ENCODE results near the gene ZC3H6. TPM values are rescaled to one million over a fixed set of nuclear protein-coding genes. Genes with fewer than 3 reads are reported as not detected.
"Not testable (repeated sequence)": the region's sequence is repeated elsewhere in the genome, so short reads cannot be mapped to it uniquely, and the experiment has no call there.

Gene ZC3H6
- total RNA-seq, 1 donor from 2014 or later = 18.9 TPM

DNA sequence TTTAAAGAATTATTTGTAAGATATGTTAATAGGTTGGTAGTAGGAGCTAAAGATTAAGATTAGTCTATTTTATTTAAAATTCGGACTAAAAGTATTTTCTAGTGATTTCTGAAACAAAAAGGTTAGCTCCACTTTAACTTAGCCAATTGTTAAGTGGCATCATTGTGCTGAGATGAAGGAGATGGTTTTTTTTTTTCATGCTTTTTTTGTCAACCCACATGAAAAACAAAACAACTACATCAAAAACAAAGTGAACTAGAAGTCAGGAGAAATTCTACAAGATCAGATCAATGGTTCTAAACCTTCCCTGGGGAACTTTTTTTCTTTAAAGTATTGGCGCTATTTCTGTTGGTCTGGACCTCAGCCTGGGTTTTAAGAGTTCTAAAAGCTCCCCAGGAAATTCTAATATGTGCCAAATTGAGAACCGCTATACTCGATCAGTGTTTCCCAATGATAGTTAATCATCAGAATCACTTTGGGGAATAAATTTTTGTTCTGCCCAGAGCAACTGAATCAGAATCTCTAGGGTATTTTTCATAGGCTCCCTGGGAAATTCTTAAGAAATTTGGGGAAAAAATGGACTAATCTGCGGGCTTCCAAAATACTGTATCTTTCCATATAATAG, 2.3 kb downstream of the ZC3H6 start:
- DNase-seq (ENCODE audit: low spot score) = no peak

GRCh38 chr2:112282066-112282465, 6.7 kb downstream of the ZC3H6 start:
- not testable (repeated sequence) for DNase-seq (ENCODE audit: low spot score)

- not testable (repeated sequence) for DNase-seq (ENCODE audit: low spot score)
Observed at GRCh38 chr2:112283535-112283934, 8.1 kb downstream of the ZC3H6 start.

DNA sequence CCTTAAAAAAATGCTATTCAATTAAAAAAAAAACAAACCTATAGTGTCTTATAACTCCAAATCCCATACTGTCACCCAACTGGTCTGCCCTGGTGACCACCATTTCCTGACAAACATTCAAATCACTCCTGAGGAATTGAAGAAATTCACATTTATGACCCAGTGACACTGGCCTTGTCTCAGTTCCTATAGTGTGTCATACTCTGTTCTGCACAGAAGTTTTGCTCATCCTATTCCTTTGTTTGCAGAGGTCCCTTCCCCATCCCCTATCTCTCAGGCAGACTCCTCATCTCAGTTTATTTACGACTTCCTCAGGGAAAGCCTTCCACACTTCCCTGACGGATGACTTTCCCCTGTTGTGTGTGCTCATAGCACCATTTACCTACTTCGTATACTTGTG, 14.7 kb downstream of the ZC3H6 start:
- no peak for DNase-seq (ENCODE audit: low spot score)

- no peak for DNase-seq (ENCODE audit: low spot score)
Observed at GRCh38 chr2:112290648-112291047, 15.3 kb downstream of the ZC3H6 start.

DNA sequence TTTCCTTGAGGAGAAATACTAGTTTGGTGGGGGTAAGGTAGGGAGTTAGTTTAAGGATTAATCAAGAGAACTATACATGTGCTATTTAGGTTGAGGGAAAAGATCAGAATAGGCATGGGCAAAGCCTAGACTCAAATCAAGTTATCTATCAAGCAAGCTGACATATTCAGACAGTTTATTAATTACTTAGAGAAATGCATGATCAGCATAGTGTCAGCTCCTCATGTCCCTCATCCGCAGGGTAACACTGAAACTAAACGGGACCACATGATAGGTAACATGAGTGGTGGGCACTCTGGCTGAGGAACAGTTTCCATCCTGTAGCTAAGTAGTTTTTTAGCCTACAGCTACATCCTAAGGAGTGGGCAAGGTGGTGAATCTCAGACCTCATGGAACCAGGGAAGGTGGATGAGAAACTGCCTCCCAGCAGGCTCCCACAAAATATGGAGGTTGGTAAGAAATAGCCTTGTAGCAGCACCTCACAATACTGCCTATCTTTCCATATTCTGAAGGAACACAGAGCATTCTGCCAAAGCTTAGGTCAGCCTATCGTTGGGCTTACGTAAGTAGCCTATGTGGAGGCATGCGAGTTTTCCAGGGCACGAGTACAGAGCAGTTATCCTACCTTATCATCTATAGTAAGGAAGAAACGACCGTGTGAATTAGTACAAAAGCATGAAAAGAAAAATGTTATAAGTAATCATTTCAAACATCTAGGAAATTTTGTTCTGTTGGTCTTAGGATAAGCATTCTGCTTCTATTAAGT, 18.4 kb downstream of the ZC3H6 start:
- DNase-seq (ENCODE audit: low spot score) = no peak

DNA sequence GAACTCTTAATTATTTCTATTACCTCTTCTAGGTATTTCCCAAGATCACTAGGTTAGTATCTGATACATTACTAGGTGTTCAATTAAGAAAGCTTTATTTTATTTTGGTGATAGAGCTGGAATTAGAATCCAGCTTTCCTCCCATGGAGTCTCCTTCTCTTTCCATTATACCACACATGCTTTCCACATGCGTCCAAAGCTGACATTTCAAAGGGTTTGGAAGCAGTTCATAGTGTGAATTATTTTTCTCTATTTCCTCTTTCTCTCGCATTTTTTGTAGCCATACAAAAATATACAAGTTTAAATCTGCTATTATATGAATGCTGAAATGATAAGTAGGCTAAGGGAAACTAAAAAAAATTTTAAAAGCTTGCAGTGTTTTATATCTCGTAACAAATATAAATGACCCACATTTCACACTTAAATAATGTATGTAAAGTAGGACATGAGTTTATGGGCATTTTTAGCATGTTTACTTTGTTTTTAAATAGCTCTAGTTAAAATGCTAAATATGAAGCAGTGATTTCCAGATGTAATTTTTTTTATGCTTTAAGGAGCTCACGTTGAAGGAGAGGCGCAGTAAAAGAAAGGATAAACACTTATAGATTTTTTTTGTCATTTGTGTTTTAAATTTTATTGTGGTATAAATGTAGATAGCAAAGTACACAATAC, 20.1 kb downstream of the ZC3H6 start:
- no peak for DNase-seq (ENCODE audit: low spot score)

- no peak for DNase-seq (ENCODE audit: low spot score)
Observed at GRCh38 chr2:112296407-112296806, 21.0 kb downstream of the ZC3H6 start.

GRCh38 chr2:112301171-112301584, 25.8 kb downstream of the ZC3H6 start:
- no peak for DNase-seq (ENCODE audit: low spot score)

DNA sequence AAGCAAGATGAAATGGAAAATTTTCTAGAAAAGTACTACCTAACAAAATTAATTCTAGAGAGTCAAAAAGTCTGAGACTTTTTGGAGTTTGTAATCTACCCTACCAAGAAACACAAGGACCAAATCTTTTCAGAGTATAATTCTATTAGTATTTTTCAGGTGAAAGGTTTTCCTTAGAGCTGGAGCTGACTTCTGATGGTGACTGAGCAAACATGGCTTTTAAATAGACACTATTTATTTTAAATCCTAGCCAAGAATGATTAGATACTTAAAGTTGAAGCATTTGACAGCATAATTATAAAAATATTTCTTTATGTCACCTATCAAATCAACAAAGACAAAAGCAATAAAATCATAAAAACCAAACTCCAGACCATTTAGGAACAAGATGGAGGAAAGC, 26.6 kb downstream of the ZC3H6 start:
- no peak for DNase-seq (ENCODE audit: low spot score)

DNA sequence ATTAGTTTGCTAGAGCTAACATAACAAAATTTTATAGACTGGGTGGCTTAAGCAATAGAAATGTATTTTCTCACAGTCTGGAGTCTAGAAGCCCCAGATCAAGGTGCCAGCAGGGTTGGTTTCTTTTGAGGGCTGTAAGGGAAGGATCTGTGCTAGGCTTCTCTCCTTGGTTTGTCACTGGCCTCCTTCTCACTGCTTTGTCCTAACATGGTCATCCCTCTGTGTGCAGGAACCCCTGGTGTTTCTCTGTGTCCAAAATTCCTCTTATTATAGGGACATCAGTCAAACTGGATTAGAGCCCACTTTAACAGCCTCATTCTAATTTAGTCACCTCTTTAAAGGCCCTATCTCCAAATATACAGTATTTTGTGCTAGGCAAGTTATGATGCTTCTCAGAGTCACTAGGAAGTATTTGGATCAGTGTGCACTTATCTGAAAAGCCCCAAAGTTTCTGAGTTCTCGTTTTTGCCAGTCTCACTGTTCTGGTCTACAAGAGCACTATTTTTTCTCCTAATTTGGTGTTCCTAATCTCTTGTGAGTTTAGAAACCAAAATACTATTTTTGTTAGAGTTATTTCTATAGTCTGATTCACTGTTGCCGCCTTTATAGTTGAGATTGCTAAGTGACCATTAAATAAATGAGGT, 29.0 kb downstream of the ZC3H6 start:
- DNase-seq (ENCODE audit: low spot score) = no peak

DNA sequence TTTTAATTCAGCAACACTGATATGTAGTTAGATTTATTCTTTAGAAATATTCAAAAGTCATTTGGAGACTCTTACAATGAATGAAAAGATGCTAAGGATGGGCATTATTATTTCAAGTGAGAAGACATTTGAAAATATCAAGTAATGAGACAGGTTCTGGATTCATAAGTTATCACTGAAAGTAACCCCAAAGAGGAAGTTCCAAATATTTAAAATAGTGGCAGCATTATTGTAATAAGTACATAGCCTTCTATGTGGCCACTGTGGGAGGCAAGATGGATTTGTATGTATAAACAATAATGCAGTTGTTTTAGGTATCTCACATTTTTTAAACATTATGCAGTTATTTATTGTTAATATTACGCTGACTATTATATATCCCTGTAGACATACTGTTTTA, 29.7 kb downstream of the ZC3H6 start:
- DNase-seq (ENCODE audit: low spot score) = no peak

GRCh38 chr2:112310906-112311305, 35.5 kb downstream of the ZC3H6 start:
- DNase-seq (ENCODE audit: low spot score) = no peak

DNA sequence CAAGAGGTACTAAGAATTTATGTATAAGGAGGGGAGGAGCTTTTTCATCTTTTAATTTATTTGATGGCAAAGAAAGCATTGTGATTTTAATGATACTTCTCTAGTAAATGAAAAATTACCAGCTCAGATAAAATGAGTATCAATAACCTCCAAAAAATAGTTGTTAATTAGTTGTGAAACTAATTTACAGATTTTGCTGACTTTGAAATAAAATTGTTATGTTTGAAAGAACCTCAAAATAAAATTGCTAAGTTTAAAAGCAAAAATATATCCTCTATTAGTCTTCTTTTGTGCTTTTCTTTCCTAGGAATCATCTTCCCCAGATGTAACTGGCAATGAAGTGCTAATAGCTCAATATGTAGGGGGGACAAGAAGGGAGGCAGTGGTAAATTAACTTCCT, 36.5 kb downstream of the ZC3H6 start:
- no peak for DNase-seq (ENCODE audit: low spot score)

- no peak for DNase-seq (ENCODE audit: low spot score)
Observed at GRCh38 chr2:112312821-112313220, 37.4 kb downstream of the ZC3H6 start.

- no peak for DNase-seq (ENCODE audit: low spot score)
Observed at GRCh38 chr2:112314856-112315255, 39.5 kb downstream of the ZC3H6 start.

DNA sequence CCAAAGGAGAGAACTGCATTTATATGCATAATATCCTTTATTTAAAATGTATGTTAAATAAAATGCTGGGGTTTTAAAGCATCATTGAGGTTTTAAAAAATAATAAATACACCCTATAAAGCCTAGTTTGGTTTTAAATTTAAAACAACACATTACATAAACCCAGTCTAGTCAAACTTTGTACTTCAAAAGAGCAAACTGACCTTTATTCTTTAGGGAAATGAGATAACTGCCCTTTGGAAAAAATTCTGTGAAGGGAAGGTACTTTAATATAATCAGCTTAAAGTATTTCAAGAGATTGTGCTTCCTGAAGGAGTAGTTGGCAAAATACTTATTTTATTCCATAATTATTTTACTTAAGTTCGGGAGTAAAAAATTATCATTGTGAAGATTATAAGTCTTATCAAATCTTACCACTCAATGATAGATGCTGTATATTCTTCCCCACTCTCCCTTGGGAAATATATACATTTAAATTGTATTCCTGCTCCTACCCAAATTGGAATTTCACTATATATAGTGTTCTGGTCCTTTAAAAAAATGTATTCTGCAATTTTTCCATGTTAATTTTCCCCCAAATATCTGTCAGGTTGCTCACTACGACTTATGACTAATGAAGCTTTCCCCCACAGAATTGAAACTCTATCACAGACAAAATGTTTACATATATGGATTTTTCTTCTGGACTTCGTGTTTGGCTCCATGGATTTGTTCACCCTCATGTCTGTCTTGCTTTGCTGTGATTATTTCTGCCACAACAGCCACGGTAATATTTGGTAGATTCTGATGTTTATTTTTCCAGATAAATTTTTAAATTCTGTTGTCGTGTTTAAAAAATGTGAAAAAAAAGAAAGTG, 42.1 kb downstream of the ZC3H6 start:
- DNase-seq (ENCODE audit: low spot score) = no peak

DNA sequence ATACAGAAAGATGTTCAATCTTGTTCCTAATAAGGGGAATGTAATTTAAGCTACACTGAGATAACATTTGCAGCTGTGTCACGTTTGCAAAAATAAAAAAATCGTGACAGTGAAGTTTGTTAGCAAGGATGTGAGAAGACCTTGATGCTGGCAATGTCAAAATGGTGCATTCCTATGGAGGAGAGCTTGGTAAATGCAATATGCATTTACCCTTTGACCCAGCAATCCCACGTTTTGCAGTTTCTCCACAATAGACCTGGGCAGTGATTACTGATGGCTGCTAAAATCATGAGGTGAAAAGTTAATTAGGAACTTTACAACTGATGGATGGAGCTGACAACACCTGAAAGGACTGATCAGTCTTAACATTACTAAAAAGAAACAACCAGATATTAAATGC, 43.1 kb downstream of the ZC3H6 start:
- DNase-seq (ENCODE audit: low spot score) = no peak

DNA sequence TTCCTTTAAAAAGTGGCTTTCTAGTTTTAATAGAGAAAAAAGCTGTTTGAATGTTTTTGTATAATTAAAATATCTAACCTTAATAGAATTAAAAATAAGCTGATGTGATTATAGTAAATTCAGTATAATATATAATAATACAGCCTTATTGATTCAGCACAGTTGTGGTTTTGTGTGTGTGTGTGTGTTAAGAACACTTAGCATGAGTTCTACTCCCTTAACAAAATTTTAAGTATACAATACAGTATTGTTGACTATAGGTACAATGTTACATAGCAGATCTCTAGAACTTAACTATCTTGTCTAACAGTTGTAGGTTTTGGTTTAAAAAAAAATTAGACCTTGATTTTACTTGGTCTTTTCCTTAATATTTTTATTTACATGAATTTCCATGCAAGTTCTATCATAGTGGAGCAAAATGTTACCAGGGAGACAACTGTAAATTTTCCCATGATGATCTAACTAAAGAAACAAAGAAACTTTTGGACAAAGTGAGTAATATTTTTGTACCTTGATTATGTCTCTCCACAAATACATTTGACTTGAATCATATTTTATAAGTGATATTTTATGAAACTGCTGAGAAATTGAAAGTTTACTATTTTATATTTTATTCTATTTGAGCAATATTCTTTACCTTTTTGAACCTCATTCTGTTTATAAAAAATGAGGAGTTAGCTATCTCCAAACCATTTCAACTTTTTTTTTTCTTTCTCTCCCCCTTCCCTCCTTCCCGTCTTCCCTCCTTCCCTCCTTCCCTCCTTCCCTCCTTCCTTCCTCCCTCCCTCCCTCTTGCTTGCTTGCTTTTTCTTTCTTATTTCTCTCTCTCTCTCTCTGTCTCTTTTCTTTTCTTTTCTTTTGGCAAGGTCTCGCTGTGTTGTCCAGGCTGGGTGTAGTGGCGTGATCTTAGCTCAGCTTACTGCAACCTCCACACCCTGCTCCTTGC, 46.3 kb downstream of the ZC3H6 start:
- DNase-seq (ENCODE audit: low spot score) = no peak

GRCh38 chr2:112322919-112323318, 47.5 kb downstream of the ZC3H6 start:
- no peak for DNase-seq (ENCODE audit: low spot score)

Data from ureter (tissue), 1 donor.